GM12875 (cell line): ENCODE measurements around the gene RASA4B.
"Not testable (repeated sequence)": the region's sequence is repeated elsewhere in the genome, so short reads cannot be mapped to it uniquely, and the experiment has no call there.

Source experiments
- H3K4me3 ChIP-seq: one replicate; pipeline ENCODE4 v1.5.1; 2011; ENCODE audit warnings: low read depth, low read length, control low read depth
- CTCF ChIP-seq: IDR thresholded peaks from 2 replicates; pipeline ENCODE4 v1.5.1; 2011; ENCODE audit warnings: low read depth, mild to moderate bottlenecking, control low read depth, inconsistent platforms, low read length, moderate library complexity, borderline replicate concordance; ENCODE audit not compliant: insufficient read depth

Gene RASA4B

GRCh38 chr7:102479982-102480637 lies 37.5 kb downstream of the RASA4B start:
- TF ChIP-seq CTCF: peak; percentile 30; the same call in 1 of the 2 replicates
- not testable (repeated sequence) for H3K4me3 ChIP-seq

- H3K4me3 ChIP-seq: not testable (repeated sequence)
Measured at GRCh38 chr7:102479209-102479584, 38.4 kb downstream of the RASA4B start.

- peak within 1 kb of the TSS; percentile 29 for H3K4me3 ChIP-seq
Measured at GRCh38 chr7:102478314-102479208, 39.0 kb downstream of the RASA4B start, which contains the start of gene POLR2J. Gene POLR2J (minus strand): TSS chr7:102478922. CDS start chr7:102478860, 62 bp downstream.

DNA sequence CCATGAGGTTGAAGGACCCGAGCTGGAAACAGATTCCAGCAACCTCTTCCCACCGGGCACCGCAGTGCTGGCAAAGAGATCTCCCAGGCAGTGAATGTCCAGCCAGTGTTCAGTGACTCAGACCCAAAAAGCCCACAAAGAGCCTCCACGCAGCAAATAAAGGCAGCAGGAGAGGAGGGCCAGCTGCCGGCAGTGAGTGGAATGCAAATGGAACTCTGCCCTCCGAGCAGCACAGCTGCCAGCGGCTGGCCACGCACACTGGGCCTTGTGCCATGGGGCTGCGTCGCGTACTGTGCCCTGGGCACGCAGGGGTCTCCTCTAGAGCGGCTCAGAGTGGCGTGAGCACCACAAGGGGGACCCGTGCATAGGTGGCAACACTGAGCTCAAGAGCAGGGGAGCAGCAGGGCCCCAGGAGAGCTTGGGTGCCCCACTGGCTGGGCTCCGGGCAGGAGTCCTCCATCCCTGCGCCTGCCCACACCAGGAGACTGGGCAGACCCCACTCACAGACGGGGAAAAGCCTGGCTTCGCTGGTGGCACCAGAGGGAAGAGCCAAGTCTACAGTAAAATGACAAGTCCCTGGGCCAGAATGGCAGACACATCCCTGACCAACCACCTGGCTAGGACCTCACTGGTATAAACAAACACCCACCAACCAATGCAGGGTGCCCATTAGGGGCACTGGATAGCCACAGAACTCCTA lies 42.7 kb downstream of the RASA4B start:
- not testable (repeated sequence) for H3K4me3 ChIP-seq

DNA sequence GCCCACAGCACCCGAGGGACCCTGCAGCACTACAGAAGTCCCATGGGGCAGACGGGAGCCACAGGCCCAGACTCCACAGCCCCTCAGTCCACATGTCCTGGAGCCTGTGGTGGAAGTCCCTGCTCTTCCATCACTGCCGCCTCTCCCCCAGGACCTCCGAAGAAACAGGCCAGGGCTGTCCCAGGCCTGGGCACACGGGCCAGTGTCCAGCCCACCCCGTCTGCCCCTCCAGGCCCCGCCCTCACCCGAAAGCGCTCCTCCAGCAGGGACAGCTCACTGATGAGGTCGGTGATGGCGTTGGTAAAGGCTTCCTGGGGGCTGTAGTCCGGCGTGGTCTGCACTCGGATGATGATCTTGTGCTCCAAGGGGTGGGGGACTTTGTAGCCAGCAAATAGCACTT lies 43.5 kb downstream of the RASA4B start:
- H3K4me3 ChIP-seq: not testable (repeated sequence)

GRCh38 chr7:102473271-102473991 lies 44.1 kb downstream of the RASA4B start:
- no peak overlapping the region for H3K4me3 ChIP-seq
- TF ChIP-seq CTCF: no peak

DNA sequence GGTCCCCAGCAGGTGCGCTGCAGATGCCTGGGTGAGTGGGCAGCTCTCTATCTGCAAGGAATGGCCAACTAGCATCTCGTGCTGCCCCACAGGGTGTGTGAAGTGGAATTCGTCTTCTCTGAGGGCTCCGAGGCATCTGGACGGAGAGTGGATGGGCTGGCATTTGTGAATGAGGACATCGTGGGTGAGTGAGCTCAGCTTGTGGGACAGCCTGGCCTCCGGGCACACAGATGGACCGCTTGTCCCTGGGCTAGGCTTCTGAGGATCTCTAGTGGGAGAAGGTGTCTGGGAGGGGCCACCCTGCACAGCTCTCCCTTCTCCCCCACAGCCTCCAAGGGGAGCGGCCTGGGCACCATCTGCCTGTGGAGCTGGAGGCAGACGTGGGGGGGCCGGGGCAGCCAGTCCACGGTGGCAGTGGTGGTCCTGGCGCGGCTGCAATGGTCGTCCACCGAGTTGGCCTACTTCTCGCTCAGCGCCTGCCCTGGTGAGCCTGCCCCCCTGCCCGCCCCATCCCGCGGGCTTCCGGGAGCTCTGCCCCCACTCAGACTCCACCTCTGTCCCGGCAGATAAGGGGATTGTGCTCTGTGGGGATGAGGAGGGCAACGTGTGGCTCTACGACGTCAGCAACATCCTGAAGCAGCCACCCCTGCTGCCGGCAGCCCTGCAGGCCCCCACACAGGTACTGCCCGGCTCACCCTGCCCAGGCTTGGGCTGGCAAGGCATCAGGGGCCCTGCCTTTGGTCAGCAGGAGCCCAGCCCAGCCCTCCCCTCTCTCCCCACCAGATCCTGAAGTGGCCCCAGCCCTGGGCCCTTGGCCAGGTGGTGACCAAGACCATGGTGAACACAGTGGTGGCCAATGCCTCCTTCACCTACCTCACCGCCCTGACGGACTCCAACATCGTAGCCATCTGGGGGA lies 45.2 kb downstream of the RASA4B start:
- no peak overlapping the region for H3K4me3 ChIP-seq
- TF ChIP-seq CTCF: no peak

- no peak overlapping the region for H3K4me3 ChIP-seq
Measured at GRCh38 chr7:102471791-102472125, 45.8 kb downstream of the RASA4B start.

More at GRCh38 chr7:102471791-102472125, 45.8 kb downstream of the RASA4B start:
- no peak for TF ChIP-seq CTCF
